Fibroblast of lung (primary cell): ENCODE results near the gene FEZ2. TPM values are rescaled to one million over a fixed set of nuclear protein-coding genes. Genes with fewer than 3 reads are reported as not detected.
A peak's percentile ranks its signal among the peaks of the same experiment; 100 is the strongest.

Source experiments
- DNase-seq, 2 donors: peaks; one replicate each; pipeline versions ENCODE4 v3.0.0 to v3.0.0-alpha.2; 2010; ENCODE audit warnings: low read depth in 2 of 2
- H2AFZ ChIP-seq: 2 replicates; pipeline ENCODE4 v1.5.1; 2012; ENCODE audit warnings: low read length, control low read depth, inconsistent platforms
- H3K27ac ChIP-seq: 2 replicates; pipeline ENCODE4 v1.5.1; 2011; ENCODE audit warnings: low read length, control low read depth; ENCODE audit not compliant: insufficient read depth
- H3K27me3 ChIP-seq: 2 replicates; pipeline ENCODE4 v1.5.1; 2011; ENCODE audit warnings: mild to moderate bottlenecking, low read length; ENCODE audit not compliant: control insufficient read depth, insufficient read depth
- H3K36me3 ChIP-seq: 2 replicates; pipeline ENCODE4 v1.5.1; 2011; ENCODE audit warnings: low read length; ENCODE audit not compliant: control insufficient read depth, insufficient read depth
- H3K4me1 ChIP-seq: 2 replicates; pipeline ENCODE4 v1.5.1; 2011; ENCODE audit warnings: low read length; ENCODE audit not compliant: control insufficient read depth, insufficient read depth; ENCODE audit errors: extremely low read depth
- H3K4me2 ChIP-seq: 2 replicates; pipeline ENCODE4 v1.5.1; 2011; ENCODE audit warnings: low read length, control low read depth; ENCODE audit not compliant: insufficient read depth; ENCODE audit errors: extremely low read depth
- H3K4me3 ChIP-seq, 4 experiments: fragments of 200-600 bp in 1 of 4; sonication (generic) in 1 of 4; replicated peaks in 1 of 4; 2 replicates each; pipeline ENCODE4 v1.5.1; 2011 to 2016; ENCODE audit warnings: low read length in 4 of 4, low read depth in 3 of 4, mild to moderate bottlenecking in 3 of 4, control low read depth in 2 of 4, inconsistent platforms in 1 of 4, mixed read lengths in 1 of 4; ENCODE audit not compliant: insufficient read depth in 1 of 4; ENCODE audit errors: control extremely low read depth in 1 of 4
- H3K79me2 ChIP-seq: 2 replicates; pipeline ENCODE4 v1.5.1; 2012; ENCODE audit warnings: mild to moderate bottlenecking, low read length, inconsistent platforms; ENCODE audit not compliant: control insufficient read depth, insufficient read depth
- H3K9ac ChIP-seq: 2 replicates; pipeline ENCODE4 v1.5.1; 2011; ENCODE audit warnings: mild to moderate bottlenecking, low read length, control low read depth; ENCODE audit not compliant: insufficient read depth
- H3K9me3 ChIP-seq: 2 replicates; pipeline ENCODE4 v1.5.1; 2012; ENCODE audit warnings: low read depth, low read length; ENCODE audit not compliant: control insufficient read depth, insufficient read depth
- H4K20me1 ChIP-seq: 2 replicates; pipeline ENCODE4 v1.5.1; 2011; ENCODE audit warnings: low read length; ENCODE audit not compliant: control insufficient read depth, insufficient read depth; ENCODE audit errors: extremely low read depth
- EZH2 ChIP-seq: IDR thresholded peaks from 2 replicates; pipeline ENCODE4 v1.5.1; 2012; ENCODE audit warnings: low read length, control low read depth, mild to moderate bottlenecking; ENCODE audit errors: missing control alignments
- polyA plus RNA-seq, 2 donors: library from polyadenylated mRNA; depleted of rRNA in 1 of 2; stranded (reverse) in 1 of 2; unstranded in 1 of 2; fragments of >200 nt; gene quantifications; 2 replicates each; pipeline ENCODE4 v1.2.1, GENCODE V29; 2011 to 2012; ENCODE audit warnings: missing spikeins in 1 of 2
- total RNA-seq: library from RNA; depleted of rRNA; stranded (reverse); fragments of >200 nt; gene quantifications from 2 replicates; pipeline ENCODE4 v1.2.1, GENCODE V29; 2014
- TF ChIP-seq, protein P1 (sequence below), 2 donors: IDR thresholded peaks in 1 of 2; conservative IDR thresholded peaks in 1 of 2; 1 replicate in 1 of 2; 2 replicates in 1 of 2; pipeline ENCODE4 v1.5.1; 2011 to 2012; ENCODE audit warnings: low read length in 2 of 2, control low read depth in 1 of 2, inconsistent platforms in 1 of 2, low read depth in 1 of 2, mild to moderate bottlenecking in 1 of 2

Gene FEZ2
- total and polyA plus RNA-seq, 2 donors (not counting 1 experiment from before 2014, with no cell fraction given): 64.7 to 86.9 TPM

DNA sequence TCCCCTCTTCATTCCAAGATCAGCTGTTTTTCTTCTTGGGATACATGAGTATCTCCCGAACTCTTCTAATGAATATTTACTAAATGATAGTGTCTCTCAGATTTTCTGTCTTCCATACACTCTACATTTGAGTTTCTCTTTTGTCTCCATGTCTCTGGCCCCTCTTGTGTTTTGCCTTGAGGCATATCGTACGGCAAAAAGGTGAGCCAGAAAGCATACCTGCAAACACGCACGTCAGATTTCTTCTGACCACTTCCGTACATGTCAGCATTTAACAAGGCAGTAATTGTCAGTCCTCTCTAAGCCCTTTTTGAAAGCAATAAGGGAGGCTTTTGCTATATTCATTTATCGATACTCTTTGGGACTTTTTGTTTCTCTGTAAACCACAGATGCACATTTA lies 82.4 kb downstream of the FEZ2 start:
- no peak overlapping the region for H3K4me3 ChIP-seq
- no peak for TF ChIP-seq EZH2
- TF ChIP-seq, protein P1, sequence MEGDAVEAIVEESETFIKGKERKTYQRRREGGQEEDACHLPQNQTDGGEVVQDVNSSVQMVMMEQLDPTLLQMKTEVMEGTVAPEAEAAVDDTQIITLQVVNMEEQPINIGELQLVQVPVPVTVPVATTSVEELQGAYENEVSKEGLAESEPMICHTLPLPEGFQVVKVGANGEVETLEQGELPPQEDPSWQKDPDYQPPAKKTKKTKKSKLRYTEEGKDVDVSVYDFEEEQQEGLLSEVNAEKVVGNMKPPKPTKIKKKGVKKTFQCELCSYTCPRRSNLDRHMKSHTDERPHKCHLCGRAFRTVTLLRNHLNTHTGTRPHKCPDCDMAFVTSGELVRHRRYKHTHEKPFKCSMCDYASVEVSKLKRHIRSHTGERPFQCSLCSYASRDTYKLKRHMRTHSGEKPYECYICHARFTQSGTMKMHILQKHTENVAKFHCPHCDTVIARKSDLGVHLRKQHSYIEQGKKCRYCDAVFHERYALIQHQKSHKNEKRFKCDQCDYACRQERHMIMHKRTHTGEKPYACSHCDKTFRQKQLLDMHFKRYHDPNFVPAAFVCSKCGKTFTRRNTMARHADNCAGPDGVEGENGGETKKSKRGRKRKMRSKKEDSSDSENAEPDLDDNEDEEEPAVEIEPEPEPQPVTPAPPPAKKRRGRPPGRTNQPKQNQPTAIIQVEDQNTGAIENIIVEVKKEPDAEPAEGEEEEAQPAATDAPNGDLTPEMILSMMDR (conservative IDR thresholded peaks at IDR 0.05 in 1 of 2, IDR thresholded peaks at IDR 0.05 in 1 of 2; ENCODE audit: low read depth in 1 of 2, low read length in 2 of 2): no peak
- H3K9ac ChIP-seq: no peak overlapping the region
- H3K9me3 ChIP-seq: no peaks in the 10 kb centered on the region
- peaks cover 29% of the 10 kb centered on the region for H3K36me3 ChIP-seq
- no peak overlapping the region for H3K27ac ChIP-seq
- H3K27me3 ChIP-seq: no peaks in the 10 kb centered on the region
- DNase-seq: no peak
- no peaks in the 10 kb centered on the region for H4K20me1 ChIP-seq
- no peak overlapping the region for H3K4me2 ChIP-seq
- H3K79me2 ChIP-seq: peaks cover 13% of the 10 kb centered on the region
- peaks cover 6% of the 10 kb centered on the region for H3K4me1 ChIP-seq
- no peak overlapping the region for H2AFZ ChIP-seq

DNA sequence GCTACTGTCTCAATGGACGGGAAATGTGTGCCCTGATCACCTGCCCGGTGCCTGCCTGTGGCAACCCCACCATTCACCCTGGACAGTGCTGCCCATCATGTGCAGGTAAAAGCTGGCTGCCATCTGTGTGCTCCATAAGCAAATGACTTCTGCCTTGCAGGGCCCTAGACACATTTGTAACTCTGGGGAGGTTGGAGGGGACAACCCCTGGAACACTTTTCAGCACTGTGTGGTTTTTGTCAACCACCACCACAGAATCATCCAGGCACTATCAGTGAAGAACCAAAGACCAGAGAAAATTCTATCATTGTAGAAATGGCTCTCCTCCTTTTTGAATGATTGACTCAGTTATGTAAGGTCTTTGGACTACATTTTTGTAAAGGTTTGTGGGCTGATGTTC lies 84.3 kb downstream of the FEZ2 start:
- Histone ChIP-seq H3K79me2 (peaks cover 18% of the 10 kb centered on the region), H3K4me1 (peaks cover 6% of the 10 kb centered on the region), H3K9me3 (no peaks in the 10 kb centered on the region), H4K20me1 (no peaks in the 10 kb centered on the region), H3K27ac (no peak overlapping the region), H3K36me3 (peaks cover 26% of the 10 kb centered on the region), H3K9ac (no peak overlapping the region), H3K4me3 (no peak overlapping the region), H2AFZ (no peak overlapping the region), H3K27me3 (no peaks in the 10 kb centered on the region), H3K4me2 (no peak overlapping the region)
- TF ChIP-seq EZH2: no peak
- TF ChIP-seq, protein P1 (conservative IDR thresholded peaks at IDR 0.05 in 1 of 2, IDR thresholded peaks at IDR 0.05 in 1 of 2; ENCODE audit: low read depth in 1 of 2, low read length in 2 of 2): no peak
- DNase-seq: no peak

- peak in 1 of 2 donors; percentile 26 for DNase-seq
- TF ChIP-seq EZH2: no peak
- TF ChIP-seq, protein P1 (conservative IDR thresholded peaks at IDR 0.05 in 1 of 2, IDR thresholded peaks at IDR 0.05 in 1 of 2; ENCODE audit: low read depth in 1 of 2, low read length in 2 of 2): no peak
- no peak overlapping the region for H3K27ac ChIP-seq
Observed at GRCh38 chr2:36512705-36513104, 85.3 kb downstream of the FEZ2 start.

More at GRCh38 chr2:36512705-36513104, 85.3 kb downstream of the FEZ2 start:
- Histone ChIP-seq H3K79me2 (peaks cover 18% of the 10 kb centered on the region), H3K9ac (no peak overlapping the region), H3K27me3 (no peaks in the 10 kb centered on the region), H4K20me1 (no peaks in the 10 kb centered on the region), H3K36me3 (peaks cover 27% of the 10 kb centered on the region), H3K9me3 (no peaks in the 10 kb centered on the region), H3K4me1 (peaks cover 8% of the 10 kb centered on the region), H3K4me3 (no peak overlapping the region), H2AFZ (no peak overlapping the region), H3K4me2 (no peak overlapping the region)
